GM12878 (cell line): ENCODE results near the gene GALNT18. TPM values are rescaled to one million over a fixed set of nuclear protein-coding genes. Genes with fewer than 3 reads are reported as not detected.
A peak's percentile ranks its signal among the peaks of the same experiment; 100 is the strongest.

ENCODE experiments used
- ATAC-seq: fragments of 200-7000 bp; cut with Tn5 transposase; 3 replicates; pipeline ENCODE4 v1.9.1; 2020; ENCODE audit warnings: mild to moderate bottlenecking, moderate library complexity
- BruUV-seq: library from RNA; stranded (reverse); fragments of 400-500 nt; replicated peaks from 2 replicates; lab custom pipeline; 2021; lab: Mats Ljungman, UMichigan
- CTCF ChIA-PET: fragments of 300-600 bp; sonication (Branson Sonifier 250); formaldehyde crosslinking; extraction: SDS; loops from one replicate; lab custom pipeline; 2021; ENCODE audit warnings: inconsistent platforms; lab: Yijun Ruan, JAX
- POLR2A ChIA-PET: fragments of 350-600 bp; formaldehyde crosslinking; extraction: SDS; loops from one replicate; lab custom pipeline; 2021; ENCODE audit warnings: inconsistent platforms; lab: Charles Lee
- RAD21 ChIA-PET: fragments of 300-600 bp; sonication (Branson Sonifier 250); formaldehyde crosslinking; loops from one replicate; lab custom pipeline; 2023; ENCODE audit warnings: antibody characterized with exemption; ENCODE audit not compliant: unreplicated experiment; lab: Charles Lee
- SMC1A ChIA-PET: fragments of 300-600 bp; sonication (Branson Sonifier 250); formaldehyde crosslinking; loops from one replicate; lab custom pipeline; 2023; ENCODE audit not compliant: unreplicated experiment, uncharacterized antibody; lab: Charles Lee
- DNase-seq: peaks from one replicate; pipeline ENCODE4 v3.0.0-alpha.2; 2011; ENCODE audit warnings: low read depth, low spot score
- FAIRE-seq: peaks from 3 replicates; lab custom pipeline; 2011; peaks lifted over from hg19 to GRCh38; lab: Jason Lieb, UNC
- H2AFZ ChIP-seq: 2 replicates; pipeline ENCODE4 v1.6.0; 2011; ENCODE audit warnings: low read depth, low read length, control low read depth; ENCODE audit not compliant: control insufficient read depth
- H3K27ac ChIP-seq: 2 replicates; pipeline ENCODE4 v1.5.1; 2011; ENCODE audit warnings: control low read depth; ENCODE audit not compliant: control insufficient read depth, insufficient read depth
- H3K27me3 ChIP-seq, 2 experiments: replicated peaks in 1 of 2; 2 replicates each; pipeline versions ENCODE4 v1.6.0 to v1.6.1; 2011; ENCODE audit warnings: low read length in 1 of 2; ENCODE audit not compliant: control insufficient read depth in 2 of 2, insufficient read depth in 2 of 2
- H3K36me3 ChIP-seq, 2 experiments: 2 replicates each; pipeline ENCODE4 v1.5.1; 2011; ENCODE audit warnings: low read length in 1 of 2; ENCODE audit not compliant: control insufficient read depth in 2 of 2, insufficient read depth in 2 of 2
- H3K4me1 ChIP-seq: 2 replicates; pipeline ENCODE4 v1.6.1; 2011; ENCODE audit warnings: mild to moderate bottlenecking, low read length, moderate library complexity, mixed read lengths; ENCODE audit not compliant: control insufficient read depth, insufficient read depth
- H3K4me2 ChIP-seq: 2 replicates; pipeline ENCODE4 v1.6.0; 2011; ENCODE audit warnings: control low read depth; ENCODE audit not compliant: control insufficient read depth, insufficient read depth
- H3K4me3 ChIP-seq: fragments of 200-600 bp; sonication (generic); 2 replicates; pipeline ENCODE4 v1.5.1; 2016
- H3K79me2 ChIP-seq: 2 replicates; pipeline ENCODE4 v1.6.0; 2011; ENCODE audit warnings: low read length; ENCODE audit not compliant: control insufficient read depth, insufficient read depth
- H3K9ac ChIP-seq: 2 replicates; pipeline ENCODE4 v1.8.0; 2011; ENCODE audit warnings: low read length, control low read depth, mixed read lengths; ENCODE audit not compliant: control insufficient read depth, insufficient read depth
- H3K9me3 ChIP-seq: replicated peaks from 3 replicates; pipeline ENCODE4 v1.5.1; 2011; ENCODE audit warnings: mild to moderate bottlenecking, low read length; ENCODE audit not compliant: control insufficient read depth, insufficient read depth
- H4K20me1 ChIP-seq: 2 replicates; pipeline ENCODE4 v1.6.0; 2011; ENCODE audit not compliant: control insufficient read depth, insufficient read depth
- MEF2B ChIP-seq: fragments of 450-650 bp; IDR thresholded peaks from 2 replicates; pipeline ENCODE4 v1.6.1; 2018; ENCODE audit warnings: mild to moderate bottlenecking, moderate library complexity; ENCODE audit not compliant: partially characterized antibody, poor library complexity, severe bottlenecking
- NFYA ChIP-seq: IDR thresholded peaks from 2 replicates; pipeline ENCODE4 v1.6.1; 2011; ENCODE audit warnings: low read depth, mild to moderate bottlenecking, low read length, improper control_type of control experiment, borderline replicate concordance
- POLR2A ChIP-seq: IDR thresholded peaks from 2 replicates; pipeline ENCODE4 v1.6.1; 2011; ENCODE audit warnings: low read depth, mild to moderate bottlenecking, low read length
- POLR2AphosphoS5 ChIP-seq: IDR thresholded peaks from 2 replicates; pipeline ENCODE4 v1.6.1; 2011; ENCODE audit warnings: mild to moderate bottlenecking, low read length, inconsistent platforms
- SMAD5 ChIP-seq: IDR thresholded peaks from 2 replicates; pipeline ENCODE4 v1.6.1; 2016; ENCODE audit warnings: antibody characterized with exemption, low read depth
- TCF12 ChIP-seq: IDR thresholded peaks from 2 replicates; pipeline ENCODE4 v1.6.1; 2011; ENCODE audit warnings: low read depth, mild to moderate bottlenecking, low read length
- ZBTB40 ChIP-seq: fragments of 450-650 bp; IDR thresholded peaks from 2 replicates; pipeline ENCODE4 v1.6.1; 2016; ENCODE audit warnings: mild to moderate bottlenecking, moderate library complexity, borderline replicate concordance
- WGBS: methylation state at CpG from one replicate; pipeline ENCODE4 v1.1.6; 2016; ENCODE audit warnings: low lambda C conversion rate; ENCODE audit not compliant: insufficient replicate concordance, insufficient coverage; ENCODE audit errors: missing lambda C conversion rate; 5-methylcytosine and 5-hydroxymethylcytosine counted together
- in situ Hi-C: fragments of 300-500 bp; cut with MboI; formaldehyde crosslinking; loops from 9 replicates; pipeline ENCODE4 v1.14.3; 2018; ENCODE audit warnings: mixed read lengths
- intact Hi-C: fragments of 100-400 bp; cut with micrococcal nuclease; formaldehyde crosslinking; loops from one replicate; pipeline ENCODE4 v1.14.2; 2022; ENCODE audit not compliant: unreplicated experiment
- polyA plus RNA-seq, 11 experiments: library from polyadenylated mRNA; depleted of rRNA in 4 of 11; unstranded in 6 of 11; stranded (reverse) in 5 of 11; fragments of >200 nt; fragmentation: Nextera tagmentation in 4 of 11; fragmentation: Illumina TruSeq in 1 of 11; extraction: Ambion mirVana in 4 of 11; extraction: Trizol in 1 of 11; gene quantifications; 1 replicate in 1 of 11; 2 replicates in 10 of 11; pipeline versions ENCODE4 v1.2.1 to v1.2.3, GENCODE V29; 2011 to 2016; ENCODE audit warnings: inconsistent platforms in 2 of 11, missing spikeins in 2 of 11, low read depth in 1 of 11
- total RNA-seq, 4 experiments: library from RNA; depleted of rRNA in 3 of 4; stranded (reverse); fragments of >200 nt in 3 of 4; fragmentation: Illumina TruSeq in 1 of 4; extraction: Trizol in 1 of 4; gene quantifications; 2 replicates each; pipeline versions ENCODE4 v1.2.1 to v1.2.3, GENCODE V29; 2013 to 2021

GALNT18 gene
- total and polyA plus RNA-seq, 10 of the 15 experiments (the other 5 are each of a cell fraction or from before 2014, with no cell fraction given) = 1.2 to 14.2 (median 6.3) TPM

GRCh38 chr11:11239959-11240358, 381.8 kb downstream of the GALNT18 start:
- in situ Hi-C loops = no loop called here

GRCh38 chr11:11237070-11237832, 384.6 kb downstream of the GALNT18 start:
- no TSS peak for BruUV-seq
- no peak for ATAC-seq
- Histone ChIP-seq H3K9me3 (no peaks in the 10 kb centered on the region), H3K27me3 (no peaks in the 10 kb centered on the region), H3K79me2 (no peaks in the 10 kb centered on the region), H4K20me1 (no peaks in the 10 kb centered on the region), H3K36me3 (no peaks in the 10 kb centered on the region), H3K27ac (no peak overlapping the region), H3K9ac (no peak overlapping the region), H3K4me3 (no peak overlapping the region), H2AFZ (no peak overlapping the region), H3K4me1 (no peaks in the 10 kb centered on the region), H3K4me2 (no peak overlapping the region)
- POLR2A ChIA-PET = interaction anchor here (0.8 kb wide), 1 partner anchor 50 kb away, joined by 7 read pairs; no protein-coding TSS in a partner anchor
- DNase-seq = no peak
- RAD21 ChIA-PET = interaction anchor here (1.1 to 1.3 kb wide), 2 partner anchors 8 to 12 kb away, joined by 3 read pairs; no protein-coding TSS in a partner anchor
- SMC1A ChIA-PET = interaction anchor here (1.0 to 4.9 kb wide), 3 partner anchors 7 to 20 kb away, joined by 3 to 23 read pairs (median 6); no protein-coding TSS in a partner anchor
- intact Hi-C loops (loop anchor here (10.0 kb wide), 1 partner anchor 548 kb away; no protein-coding TSS in a partner anchor), in situ Hi-C loops (no loop called here)
- CTCF ChIA-PET = interaction anchor here (1.6 kb wide), 1 partner anchor 29 kb away, joined by 3 read pairs; no protein-coding TSS in a partner anchor
- FAIRE-seq = no peak
- TF ChIP-seq MEF2B (peak; percentile 37), POLR2A (no peak), NFYA (no peak), SMAD5 (no peak), ZBTB40 (no peak)
- 48% methylated on average over 7 of the region's 7 CpGs for WGBS

More at GRCh38 chr11:11239959-11240358, 381.8 kb downstream of the GALNT18 start:
- RAD21 ChIA-PET = interaction anchor here (0.6 kb wide), 1 partner anchor 26 kb away, joined by 4 read pairs; no protein-coding TSS in a partner anchor
- BruUV-seq = no TSS peak
- Histone ChIP-seq H3K9me3 (no peaks in the 10 kb centered on the region), H3K27me3 (no peaks in the 10 kb centered on the region), H3K4me3 (no peak overlapping the region), H3K36me3 (no peaks in the 10 kb centered on the region), H3K4me1 (peaks cover 13% of the 10 kb centered on the region; the same call in 1 of the 2 replicates), H2AFZ (no peak overlapping the region), H3K27ac (no peak overlapping the region), H3K79me2 (no peaks in the 10 kb centered on the region), H4K20me1 (no peaks in the 10 kb centered on the region), H3K4me2 (no peak overlapping the region), H3K9ac (no peak overlapping the region)
- TF ChIP-seq TCF12 (peak; percentile 54; the same call in 1 of the 2 replicates), POLR2AphosphoS5 (no peak)
- CTCF ChIA-PET = no interaction called here
- SMC1A ChIA-PET = interaction anchor here (1.7 kb wide), 1 partner anchor 21 kb away, joined by 3 read pairs; no protein-coding TSS in a partner anchor
- intact Hi-C loops = loop anchor here (10.0 kb wide), 1 partner anchor 545 kb away; no protein-coding TSS in a partner anchor
- 0% methylated on average over 1 of the region's 1 CpG for WGBS
- DNase-seq (no peak), FAIRE-seq (no peak), ATAC-seq (no peak)
- POLR2A ChIA-PET = interaction anchor here (0.6 kb wide), 2 partner anchors 83 to 1477 kb away, joined by 4 to 8 read pairs; no protein-coding TSS in a partner anchor
